Measurements from ENCODE around the gene USPL1.

DNA sequence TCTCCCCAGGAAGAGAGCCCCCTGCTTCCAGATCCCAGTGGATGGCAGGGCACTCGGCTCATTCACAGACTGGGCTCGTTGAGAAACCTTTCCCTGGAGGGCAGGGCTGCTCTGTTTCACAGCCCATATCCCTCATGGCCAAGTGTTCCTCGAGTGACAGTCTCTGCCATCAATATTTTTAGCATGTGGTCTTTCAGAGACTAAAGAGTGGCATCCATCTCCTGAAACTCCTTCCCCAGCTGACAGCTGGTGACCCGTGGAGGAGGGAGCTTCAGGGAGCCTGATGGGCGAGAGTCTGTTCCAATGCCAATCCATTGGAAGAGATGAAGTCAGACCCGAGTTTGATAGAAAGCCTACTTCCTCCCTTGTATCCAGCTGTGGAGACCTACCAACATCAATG lies 86.9 kb downstream of the USPL1 start:
- TF ChIP-seq, protein P1, sequence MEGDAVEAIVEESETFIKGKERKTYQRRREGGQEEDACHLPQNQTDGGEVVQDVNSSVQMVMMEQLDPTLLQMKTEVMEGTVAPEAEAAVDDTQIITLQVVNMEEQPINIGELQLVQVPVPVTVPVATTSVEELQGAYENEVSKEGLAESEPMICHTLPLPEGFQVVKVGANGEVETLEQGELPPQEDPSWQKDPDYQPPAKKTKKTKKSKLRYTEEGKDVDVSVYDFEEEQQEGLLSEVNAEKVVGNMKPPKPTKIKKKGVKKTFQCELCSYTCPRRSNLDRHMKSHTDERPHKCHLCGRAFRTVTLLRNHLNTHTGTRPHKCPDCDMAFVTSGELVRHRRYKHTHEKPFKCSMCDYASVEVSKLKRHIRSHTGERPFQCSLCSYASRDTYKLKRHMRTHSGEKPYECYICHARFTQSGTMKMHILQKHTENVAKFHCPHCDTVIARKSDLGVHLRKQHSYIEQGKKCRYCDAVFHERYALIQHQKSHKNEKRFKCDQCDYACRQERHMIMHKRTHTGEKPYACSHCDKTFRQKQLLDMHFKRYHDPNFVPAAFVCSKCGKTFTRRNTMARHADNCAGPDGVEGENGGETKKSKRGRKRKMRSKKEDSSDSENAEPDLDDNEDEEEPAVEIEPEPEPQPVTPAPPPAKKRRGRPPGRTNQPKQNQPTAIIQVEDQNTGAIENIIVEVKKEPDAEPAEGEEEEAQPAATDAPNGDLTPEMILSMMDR (IDR thresholded peaks at IDR 0.05), result no peak
- no peak for TF ChIP-seq POLR2A (IDR thresholded peaks at IDR 0.05)

Measured in esophagus squamous epithelium (tissue), 4 donors.